Measurements from ENCODE around the gene MC5R. TPM values are rescaled to one million over a fixed set of nuclear protein-coding genes. Genes with fewer than 3 reads are reported as not detected.
"Not testable (repeated sequence)": the region's sequence is repeated elsewhere in the genome, so short reads cannot be mapped to it uniquely, and the experiment has no call there.

MC5R gene
- total RNA-seq, 1 donor from 2014 or later = not detected

DNA sequence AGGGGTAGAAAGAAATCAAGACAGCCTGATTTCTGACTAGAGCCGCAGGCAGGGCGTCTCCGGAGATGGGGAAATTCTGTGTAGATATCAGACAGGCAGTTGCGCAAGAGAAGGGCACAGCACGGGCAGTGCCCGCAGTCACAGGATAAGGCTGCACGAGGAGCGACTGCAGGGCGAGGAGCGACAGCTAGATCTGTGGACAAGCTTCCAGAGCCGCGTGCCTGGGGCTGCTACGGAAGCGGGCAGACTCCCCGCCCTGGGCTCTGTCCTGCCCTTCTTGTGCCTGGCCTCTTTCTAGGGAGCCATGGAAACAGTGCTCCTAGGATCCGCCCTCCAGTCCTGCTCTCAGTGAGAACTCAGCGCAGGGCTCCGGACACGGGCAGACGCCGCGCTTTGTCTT lies 12.6 kb downstream of the MC5R start:
- no peak for DNase-seq (ENCODE audit: low read depth in 2 of 2)

DNA sequence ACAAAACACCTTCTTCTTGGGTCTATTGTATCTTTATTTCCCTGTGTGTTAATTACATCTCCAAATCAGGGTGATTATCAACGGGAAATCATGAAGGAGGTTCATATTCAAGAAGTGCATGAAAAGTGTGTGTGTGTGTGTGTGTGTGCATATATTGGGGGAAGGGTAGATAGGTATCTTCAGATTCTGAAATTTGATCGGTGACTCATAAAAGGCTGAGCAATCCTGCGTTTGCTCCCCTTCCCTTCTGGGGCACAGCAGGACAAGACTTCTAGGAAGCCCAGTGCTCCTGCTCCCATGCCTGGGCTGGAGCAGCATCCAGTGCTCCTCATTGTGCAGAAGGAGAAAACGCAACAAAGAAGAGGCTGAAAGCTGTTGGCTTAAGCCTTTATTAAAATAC lies 25.8 kb downstream of the MC5R start:
- no peak for DNase-seq (ENCODE audit: low read depth in 2 of 2)

DNA sequence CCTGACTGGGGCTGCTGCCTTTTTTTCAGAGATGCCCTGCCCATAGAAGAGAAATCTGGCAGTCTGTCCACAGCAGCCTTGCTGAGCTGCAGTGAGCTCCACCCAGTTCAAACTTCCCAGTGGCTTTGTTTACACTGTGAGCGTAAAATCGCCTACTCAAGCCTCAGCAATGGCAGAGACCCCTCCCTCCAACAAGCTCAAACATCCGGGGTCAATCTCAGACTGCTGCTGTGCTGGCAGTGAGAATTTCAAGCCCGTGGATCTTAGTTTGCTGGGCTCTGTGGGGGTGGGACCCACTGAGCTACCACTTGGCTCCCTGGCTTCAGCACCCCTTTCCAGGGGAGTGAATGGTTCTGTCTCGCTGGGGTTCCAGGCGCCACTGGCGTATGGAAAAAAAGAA lies 38.9 kb downstream of the MC5R start:
- not testable (repeated sequence) for DNase-seq (ENCODE audit: low read depth in 2 of 2)

DNA sequence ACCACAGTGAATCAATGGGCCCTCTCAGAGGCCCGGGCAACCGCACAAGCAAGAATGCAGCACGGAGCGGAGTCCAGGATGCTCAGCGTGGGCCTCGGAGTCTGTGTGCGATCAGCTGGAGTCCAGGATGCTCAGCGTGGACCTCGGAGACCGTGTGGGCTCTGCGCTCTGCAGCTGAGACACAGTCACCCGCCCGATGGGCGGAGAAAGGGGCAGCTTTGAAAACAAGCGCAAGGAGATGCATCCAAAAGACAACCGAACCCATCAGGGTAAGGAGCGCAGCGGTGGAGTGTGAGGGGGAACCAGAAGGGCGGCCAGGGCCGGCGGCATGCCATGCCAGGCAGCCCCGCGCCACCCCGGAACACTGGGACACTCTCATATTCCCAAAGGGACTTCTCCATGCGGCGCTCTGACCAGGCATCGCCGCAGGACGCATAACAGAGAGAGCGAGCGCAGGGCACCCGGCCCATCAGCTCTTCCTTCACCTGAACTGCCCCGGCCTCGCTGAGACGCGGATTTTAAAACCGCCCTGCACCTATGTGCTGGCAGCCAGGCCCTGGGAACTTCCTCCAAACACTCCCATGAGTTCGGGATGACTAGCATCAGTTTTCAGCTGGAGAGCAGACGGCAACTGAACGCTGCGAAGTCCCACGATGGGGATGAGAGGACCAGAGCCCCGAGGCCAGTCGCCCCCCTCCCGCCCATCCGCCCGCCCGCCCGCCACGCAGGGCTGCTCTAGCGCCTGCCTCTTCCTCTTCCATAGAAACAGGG lies 44.7 kb downstream of the MC5R start:
- no peak for DNase-seq (ENCODE audit: low read depth in 2 of 2)

DNA sequence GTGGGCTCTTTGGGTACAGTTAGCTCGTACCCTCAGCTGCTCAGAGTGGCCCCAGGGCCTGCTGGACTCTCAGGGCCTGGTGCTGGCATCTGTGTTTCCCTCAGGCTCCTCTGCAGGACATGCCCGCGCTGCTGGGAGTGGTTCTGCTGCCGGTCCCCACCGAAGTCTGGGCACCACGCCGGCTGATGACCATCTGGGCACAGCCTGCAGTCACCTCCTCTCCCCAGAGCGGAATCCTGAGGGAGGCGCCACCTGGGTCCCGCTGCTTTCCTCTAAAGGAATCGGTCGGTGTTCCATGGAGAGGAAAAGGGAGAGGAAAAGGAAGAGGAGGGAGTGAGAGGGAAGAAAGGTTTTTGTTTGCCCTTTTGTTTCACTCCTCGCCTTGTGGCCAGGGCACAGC lies 47.8 kb downstream of the MC5R start:
- DNase-seq (ENCODE audit: low read depth in 2 of 2) = no peak

DNA sequence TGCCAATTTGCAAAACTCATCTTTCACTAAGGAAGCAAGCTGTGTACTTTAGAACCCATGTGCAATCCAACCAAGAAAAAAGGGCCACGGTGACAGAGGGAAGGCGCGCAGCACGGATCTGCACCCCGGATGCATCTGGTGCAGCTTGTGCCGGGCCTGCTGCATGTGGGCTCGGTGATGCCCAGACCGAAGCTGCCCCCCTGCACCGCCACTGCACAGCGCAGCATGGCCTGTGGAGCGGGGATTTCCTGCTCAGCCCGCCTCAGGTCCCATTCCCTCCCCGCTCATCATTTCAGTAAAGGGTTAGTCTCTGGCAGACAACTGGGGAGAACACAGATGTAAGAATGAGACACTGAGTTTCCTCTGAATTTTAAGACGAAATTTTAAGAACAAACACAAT lies 48.4 kb downstream of the MC5R start:
- no peak for DNase-seq (ENCODE audit: low read depth in 2 of 2)

DNA sequence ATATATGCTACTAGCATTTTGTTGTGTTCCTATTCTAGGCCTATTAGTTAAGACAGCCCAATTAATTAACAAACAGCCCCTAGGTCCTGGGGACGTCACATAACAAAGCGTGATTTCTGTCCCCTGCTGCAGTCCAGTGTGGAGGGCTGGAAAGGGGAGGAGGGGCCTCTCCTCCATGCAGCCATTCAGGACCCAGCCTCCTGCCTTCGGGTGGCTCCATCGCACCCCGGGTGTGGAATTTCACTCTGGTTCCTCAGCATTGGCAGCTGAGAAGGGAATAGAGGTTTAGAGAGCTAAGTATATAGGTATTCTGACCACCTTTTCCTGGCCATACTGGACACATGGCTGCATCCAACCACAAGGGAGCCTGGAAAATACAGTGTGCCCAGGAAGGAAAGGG lies 49.0 kb downstream of the MC5R start:
- DNase-seq (ENCODE audit: low read depth in 2 of 2) = no peak

DNA sequence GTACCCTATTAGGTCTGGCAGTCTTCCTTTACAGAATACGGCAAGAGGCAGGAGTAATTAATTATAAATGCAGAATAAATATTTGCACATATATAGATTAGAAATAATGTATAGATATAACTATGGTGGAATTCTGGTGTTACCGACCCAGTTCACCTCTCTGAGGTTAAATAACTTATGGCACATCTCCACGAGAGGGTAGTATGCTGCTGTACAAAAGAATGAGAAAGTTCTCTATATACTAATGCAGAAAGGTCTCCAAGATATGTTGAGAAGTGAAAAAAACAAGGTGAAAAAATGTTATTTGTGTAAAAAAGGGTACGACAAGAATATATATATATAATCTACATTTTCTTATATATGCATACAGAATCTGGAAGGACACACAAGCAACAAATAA lies 50.6 kb downstream of the MC5R start:
- DNase-seq (ENCODE audit: low read depth in 2 of 2) = no peak

Other genes with a start within 250 kb of the MC5R start
- gene FAM210A, start 97.6 kb upstream of the MC5R start, total RNA-seq = 15.0 and 28.2 TPM in 2 replicates
- 16.8 and 19.3 TPM in 2 replicates for gene RNMT, start 97.5 kb upstream of the MC5R start, total RNA-seq
- gene MC2R, start 91.4 kb downstream of the MC5R start, total RNA-seq = not detected in 2 replicates